Stimulated activated naive CD4-positive, alpha-beta T cell (primary cell): ENCODE measurements around the gene MMP15.
"Not testable (repeated sequence)": the region's sequence is repeated elsewhere in the genome, so short reads cannot be mapped to it uniquely, and the experiment has no call there.

Experiments
- DNase-seq, 6 experiments: peaks; one replicate each; lab custom pipeline; 2025; lab: John Stamatoyannopoulos, UW

The MMP15 gene

DNA sequence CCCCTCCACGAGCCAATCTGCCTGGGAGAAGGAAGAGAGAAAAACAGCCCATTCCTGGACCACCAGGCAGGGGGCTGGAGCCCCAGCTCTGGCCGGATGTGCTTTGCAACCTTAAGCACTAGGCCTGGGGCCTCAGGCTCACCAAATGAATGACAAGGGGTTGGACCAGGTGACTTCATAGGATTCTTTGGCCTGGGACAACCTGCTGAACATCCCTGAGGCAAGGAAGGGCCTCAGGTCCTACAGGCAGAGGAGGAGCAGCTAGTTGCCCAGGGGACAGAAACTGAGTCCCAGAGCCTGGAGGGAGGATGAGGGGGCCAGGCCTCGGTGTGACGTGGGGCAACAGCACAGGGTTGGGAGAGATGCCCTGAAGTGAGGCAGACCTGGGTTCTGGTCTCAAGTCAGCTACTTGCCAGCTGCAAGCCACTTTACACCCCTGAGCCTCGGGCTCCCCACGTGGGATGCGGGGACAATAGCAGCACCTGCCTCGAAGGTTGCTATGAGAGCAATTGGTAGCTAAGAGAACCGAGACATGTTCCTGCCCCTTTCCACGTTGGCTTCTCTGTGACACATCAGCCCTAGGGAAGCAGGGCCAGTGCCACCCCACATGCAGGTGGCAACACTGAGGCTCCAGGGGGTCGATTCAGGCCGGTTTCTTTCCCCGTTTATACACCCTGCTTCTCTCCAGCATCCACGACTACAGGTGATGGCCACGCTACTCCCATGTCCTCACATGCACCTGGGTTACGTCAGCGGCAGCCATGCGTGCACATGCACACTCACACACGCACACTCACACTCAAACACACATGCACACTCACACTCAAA, 61.0 kb downstream of the MMP15 start:
- DNase-seq, result no peak

- DNase-seq, result no peak
Measured at GRCh38 chr16:58087209-58087913, 61.8 kb downstream of the MMP15 start.

GRCh38 chr16:58088091-58088490, 62.5 kb downstream of the MMP15 start:
- no peak for DNase-seq

GRCh38 chr16:58090396-58090795, 64.8 kb downstream of the MMP15 start:
- not testable (repeated sequence) for DNase-seq

DNA sequence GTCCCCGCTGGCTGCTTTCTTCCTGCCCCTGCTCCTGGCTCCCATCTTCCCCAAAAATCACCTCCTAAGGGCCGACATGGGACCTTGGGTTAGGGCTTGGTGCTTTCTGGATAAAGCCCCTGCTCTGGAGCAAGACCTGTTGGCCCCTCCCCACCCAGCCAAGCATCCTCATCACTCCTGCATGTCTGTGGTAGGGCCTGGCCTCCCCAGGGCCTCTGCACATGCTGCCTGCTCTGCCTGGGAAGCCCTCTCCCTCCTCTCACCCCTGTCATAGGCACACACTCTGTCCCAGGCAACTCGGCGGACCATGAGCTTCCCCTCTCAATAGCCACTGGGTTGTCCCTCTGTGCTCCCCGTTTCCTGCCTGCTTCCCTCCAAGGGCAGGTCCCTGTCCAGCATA, 68.5 kb downstream of the MMP15 start:
- no peak for DNase-seq

DNA sequence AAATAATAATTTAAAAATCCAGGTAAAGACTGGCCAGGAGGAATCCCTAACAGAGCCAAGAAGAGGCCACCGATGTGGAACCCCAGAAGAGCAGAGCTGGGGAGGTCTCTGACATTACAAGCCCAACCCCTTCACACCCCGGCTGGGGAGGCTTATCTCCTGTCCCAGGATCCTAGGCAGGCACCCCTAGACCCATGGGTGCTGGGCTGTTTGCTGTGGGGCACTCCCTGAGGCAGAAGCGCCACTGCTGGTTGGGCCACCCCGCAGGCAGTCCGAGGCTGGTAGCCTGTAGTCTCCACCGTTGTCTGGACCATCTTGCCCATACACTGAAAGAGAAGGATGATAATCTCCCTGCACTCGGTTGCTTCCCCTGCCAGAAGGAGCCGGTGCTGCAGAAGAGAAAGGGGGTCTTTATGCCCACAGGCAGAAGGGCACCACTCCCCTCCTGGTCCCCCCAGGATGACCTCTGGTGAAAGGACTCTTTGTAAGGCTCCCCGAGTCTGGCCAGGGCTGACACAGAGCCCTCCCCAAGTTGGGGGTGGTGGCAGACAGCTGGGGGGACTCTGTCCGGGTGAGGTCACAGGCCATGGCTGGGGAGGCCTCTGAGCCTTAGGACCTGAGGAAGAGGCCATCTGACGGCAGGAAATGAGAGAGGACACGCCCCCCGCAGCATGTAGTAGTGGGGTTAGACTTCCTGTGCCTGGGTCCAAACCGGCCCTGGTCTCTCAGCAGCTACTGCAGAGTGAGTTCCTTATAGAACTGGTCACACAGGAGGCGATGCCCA, 69.4 kb downstream of the MMP15 start:
- no peak for DNase-seq

GRCh38 chr16:58095575-58095960, 70.0 kb downstream of the MMP15 start:
- DNase-seq, result not testable (repeated sequence)

DNA sequence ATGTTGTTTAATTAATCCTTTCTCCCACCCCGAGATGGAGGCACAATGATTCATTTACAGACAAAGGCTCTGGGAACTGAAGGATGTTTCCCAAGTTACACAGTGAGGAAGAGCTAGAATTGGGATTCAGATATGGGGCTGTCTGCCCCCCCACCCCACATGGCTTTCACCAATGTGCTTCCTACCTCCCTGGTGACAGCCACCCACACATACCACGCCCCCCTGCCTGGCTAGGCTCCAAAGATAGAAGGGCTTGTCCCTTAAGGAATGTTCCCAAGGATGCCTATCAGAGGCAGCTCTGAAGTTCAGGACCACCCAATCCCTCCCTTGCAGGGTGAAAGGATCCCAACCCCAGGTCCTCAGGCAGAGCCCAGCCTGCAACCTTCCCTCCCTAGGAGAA, 70.7 kb downstream of the MMP15 start:
- no peak for DNase-seq
